Gastroesophageal sphincter (tissue), 4 donors: ENCODE measurements around the gene NPC2. TPM values are rescaled to one million over a fixed set of nuclear protein-coding genes. Genes with fewer than 3 reads are reported as not detected.

Experiments
- ATAC-seq: fragments of 150-250 bp; one replicate; pipeline ENCODE4 v1.9.1; 2016; ENCODE audit warnings: mild to moderate bottlenecking, moderate library complexity
- H3K27ac ChIP-seq, 4 donors: fragments of 200-600 bp; sonication (generic) in 3 of 4; 1 replicate in 3 of 4; 2 replicates in 1 of 4; pipeline ENCODE4 v1.5.1; 2016 to 2019
- H3K27me3 ChIP-seq: fragments of 200-600 bp; sonication (generic); one replicate; pipeline ENCODE4 v1.5.1; 2019
- H3K36me3 ChIP-seq, 2 donors: fragments of 200-600 bp; sonication (generic); one replicate each; pipeline ENCODE4 v1.5.1; 2019; ENCODE audit warnings: control low read depth in 1 of 2
- H3K4me1 ChIP-seq, 3 donors: fragments of 200-600 bp; sonication (generic); 1 replicate in 2 of 3; 2 replicates in 1 of 3; pipeline ENCODE4 v1.5.1; 2016 to 2019; ENCODE audit warnings: control low read depth in 2 of 3
- H3K4me3 ChIP-seq, 2 donors: fragments of 200-600 bp; sonication (generic); one replicate each; pipeline ENCODE4 v1.5.1; 2019; ENCODE audit warnings: mild to moderate bottlenecking in 1 of 2, moderate library complexity in 1 of 2
- H3K9me3 ChIP-seq, 3 donors: fragments of 200-600 bp; sonication (generic); one replicate each; pipeline ENCODE4 v1.5.1; 2017 to 2019; ENCODE audit warnings: control low read depth in 2 of 3
- EP300 ChIP-seq: sonication (generic); formaldehyde crosslinking; IDR thresholded peaks from one replicate; pipeline ENCODE4 v1.6.1; 2017; ENCODE audit warnings: antibody characterized with exemption, mild to moderate bottlenecking
- POLR2A ChIP-seq, 2 donors: fragments of 450-650 bp; IDR thresholded peaks; one replicate each; pipeline ENCODE4 v1.6.1; 2017; ENCODE audit warnings: antibody characterized with exemption in 2 of 2, mild to moderate bottlenecking in 2 of 2, moderate library complexity in 1 of 2
- POLR2AphosphoS5 ChIP-seq: sonication (generic); formaldehyde crosslinking; IDR thresholded peaks from one replicate; pipeline ENCODE4 v1.6.1; 2017; ENCODE audit warnings: antibody characterized with exemption
- WGBS, 2 donors: methylation state at CpG; one replicate each; pipeline ENCODE4 v1.1.5; 2018; ENCODE audit warnings: low coverage in 1 of 2; 5-methylcytosine and 5-hydroxymethylcytosine counted together
- total RNA-seq, 4 donors: library from RNA; depleted of rRNA; stranded (reverse); fragments of >200 nt; gene quantifications; one replicate each; pipeline ENCODE4 v1.1.0, GENCODE V29; 2016
- TF ChIP-seq, protein P1 (sequence below), 4 experiments: fragments of 200-600 bp in 2 of 4; fragments of 450-650 bp in 2 of 4; sonication (generic) in 1 of 4; IDR thresholded peaks; one replicate each; pipeline ENCODE4 v1.5.1; 2017 to 2019; ENCODE audit warnings: antibody characterized with exemption in 4 of 4, mild to moderate bottlenecking in 2 of 4, moderate library complexity in 2 of 4

The NPC2 gene
- total RNA-seq, 4 donors from 2014 or later: 81.9 to 302 (median 227) TPM

DNA sequence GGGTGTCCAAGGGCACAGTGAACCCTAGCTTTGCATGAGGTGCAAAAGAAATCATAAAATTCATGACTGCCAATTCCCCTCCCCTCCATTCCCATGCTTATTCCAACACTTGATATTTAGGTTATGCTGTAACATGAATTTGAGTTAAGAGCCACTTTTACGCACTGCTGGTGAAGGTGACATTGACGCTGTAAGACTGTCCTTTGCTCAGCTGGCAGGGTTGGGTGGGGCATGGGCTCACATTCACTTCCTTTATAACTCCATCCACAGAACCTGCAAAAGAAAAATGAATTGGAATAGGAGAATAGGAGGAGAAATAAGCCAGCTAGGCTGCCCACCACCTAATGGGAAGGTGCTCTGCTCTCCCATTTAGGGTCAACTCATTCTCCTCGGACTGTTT lies 6.9 kb downstream of the NPC2 start:
- no peak overlapping the region for H3K27ac ChIP-seq
- H3K9me3 ChIP-seq: no peaks in the 10 kb centered on the region
- 78 to 100% methylated on average over 2 to 3 of the region's 3 CpGs for WGBS, 2 donors
- H3K27me3 ChIP-seq: no peaks in the 10 kb centered on the region
- ATAC-seq: no peak
- TF ChIP-seq EP300 (no peak), POLR2A (IDR thresholded peaks at IDR 0.05) (no peak), POLR2AphosphoS5 (no peak)
- TF ChIP-seq, protein P1, sequence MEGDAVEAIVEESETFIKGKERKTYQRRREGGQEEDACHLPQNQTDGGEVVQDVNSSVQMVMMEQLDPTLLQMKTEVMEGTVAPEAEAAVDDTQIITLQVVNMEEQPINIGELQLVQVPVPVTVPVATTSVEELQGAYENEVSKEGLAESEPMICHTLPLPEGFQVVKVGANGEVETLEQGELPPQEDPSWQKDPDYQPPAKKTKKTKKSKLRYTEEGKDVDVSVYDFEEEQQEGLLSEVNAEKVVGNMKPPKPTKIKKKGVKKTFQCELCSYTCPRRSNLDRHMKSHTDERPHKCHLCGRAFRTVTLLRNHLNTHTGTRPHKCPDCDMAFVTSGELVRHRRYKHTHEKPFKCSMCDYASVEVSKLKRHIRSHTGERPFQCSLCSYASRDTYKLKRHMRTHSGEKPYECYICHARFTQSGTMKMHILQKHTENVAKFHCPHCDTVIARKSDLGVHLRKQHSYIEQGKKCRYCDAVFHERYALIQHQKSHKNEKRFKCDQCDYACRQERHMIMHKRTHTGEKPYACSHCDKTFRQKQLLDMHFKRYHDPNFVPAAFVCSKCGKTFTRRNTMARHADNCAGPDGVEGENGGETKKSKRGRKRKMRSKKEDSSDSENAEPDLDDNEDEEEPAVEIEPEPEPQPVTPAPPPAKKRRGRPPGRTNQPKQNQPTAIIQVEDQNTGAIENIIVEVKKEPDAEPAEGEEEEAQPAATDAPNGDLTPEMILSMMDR (IDR thresholded peaks at IDR 0.05): no peak
- no peak overlapping the region for H3K4me3 ChIP-seq
- peaks cover 0 to 55% of the 10 kb centered on the region in 2 donors for H3K36me3 ChIP-seq
- H3K4me1 ChIP-seq: peaks cover 0 to 29% (median 0%) of the 10 kb centered on the region in 3 donors

DNA sequence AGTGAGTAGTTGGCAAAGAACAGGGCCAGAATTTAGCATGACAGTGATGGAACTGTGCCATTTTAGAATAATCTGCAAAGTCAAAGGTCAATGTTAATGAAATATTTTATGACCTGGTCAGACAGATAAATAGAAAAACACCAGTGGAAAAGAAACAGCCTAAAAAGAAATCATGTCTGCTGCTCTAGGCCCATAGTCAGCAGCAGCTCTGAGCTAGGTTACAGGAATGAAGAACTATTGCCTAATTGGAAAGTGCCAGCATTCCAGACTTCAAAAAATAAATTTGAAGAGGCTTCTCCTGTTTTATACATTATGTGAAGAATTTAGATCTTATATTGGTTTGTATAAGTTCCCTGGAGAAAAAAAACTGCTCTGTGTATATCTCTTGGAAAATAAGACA lies 9.8 kb downstream of the NPC2 start:
- Histone ChIP-seq H3K4me1 (peaks cover 0 to 1% (median 0%) of the 10 kb centered on the region in 3 donors), H3K36me3 (peaks cover 3 to 84% of the 10 kb centered on the region in 2 donors), H3K9me3 (no peaks in the 10 kb centered on the region), H3K27me3 (no peaks in the 10 kb centered on the region), H3K4me3 (no peak overlapping the region), H3K27ac (no peak overlapping the region)
- TF ChIP-seq POLR2AphosphoS5: no peak
- no peak for TF ChIP-seq POLR2A (IDR thresholded peaks at IDR 0.05)
- TF ChIP-seq, protein P1 (IDR thresholded peaks at IDR 0.05): no peak
- no peak for TF ChIP-seq EP300
- ATAC-seq: no peak

- Histone ChIP-seq H3K4me3 (no peak overlapping the region), H3K4me1 (no peaks in the 10 kb centered on the region), H3K27me3 (no peaks in the 10 kb centered on the region), H3K9me3 (no peaks in the 10 kb centered on the region), H3K27ac (no peak overlapping the region), H3K36me3 (peaks cover 3 to 86% of the 10 kb centered on the region in 2 donors)
- no peak for ATAC-seq
- WGBS, 2 donors: 62 to 79% methylated on average over 2 to 3 of the region's 3 CpGs
- no peak for TF ChIP-seq POLR2A (IDR thresholded peaks at IDR 0.05)
- no peak for TF ChIP-seq POLR2AphosphoS5
- no peak for TF ChIP-seq EP300
These were observed 10.5 kb downstream of the NPC2 start for GRCh38 chr14:74482571-74482970.

DNA sequence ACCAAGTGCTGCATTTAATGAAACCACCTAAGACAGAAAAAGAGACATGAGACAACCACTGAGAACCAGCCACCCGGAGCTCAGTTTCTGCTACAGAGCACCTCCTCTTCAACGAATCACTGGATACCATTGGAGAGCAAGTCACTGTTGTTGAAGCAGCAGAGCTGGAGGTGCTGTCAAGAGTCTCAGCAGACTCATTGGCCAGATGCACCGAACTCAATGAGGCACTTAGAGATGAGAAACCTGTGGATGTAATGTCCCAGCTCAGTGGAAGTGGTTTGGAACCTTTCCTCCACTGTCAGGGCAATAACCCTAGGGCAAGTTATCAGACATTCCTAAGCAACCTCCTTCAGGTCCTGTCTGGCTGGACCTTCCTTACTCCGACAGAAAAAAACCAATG lies 13.1 kb downstream of the NPC2 start:
- TF ChIP-seq POLR2A (IDR thresholded peaks at IDR 0.05) (no peak), EP300 (no peak), POLR2AphosphoS5 (no peak)
- TF ChIP-seq, protein P1 (IDR thresholded peaks at IDR 0.05): no peak
- Histone ChIP-seq H3K27ac (no peak overlapping the region), H3K4me3 (no peak overlapping the region), H3K36me3 (peaks cover 3 to 97% of the 10 kb centered on the region in 2 donors), H3K4me1 (no peaks in the 10 kb centered on the region), H3K27me3 (no peaks in the 10 kb centered on the region), H3K9me3 (no peaks in the 10 kb centered on the region)
- 67 to 77% methylated on average over 3 to 4 of the region's 4 CpGs for WGBS, 2 donors
- ATAC-seq: no peak

DNA sequence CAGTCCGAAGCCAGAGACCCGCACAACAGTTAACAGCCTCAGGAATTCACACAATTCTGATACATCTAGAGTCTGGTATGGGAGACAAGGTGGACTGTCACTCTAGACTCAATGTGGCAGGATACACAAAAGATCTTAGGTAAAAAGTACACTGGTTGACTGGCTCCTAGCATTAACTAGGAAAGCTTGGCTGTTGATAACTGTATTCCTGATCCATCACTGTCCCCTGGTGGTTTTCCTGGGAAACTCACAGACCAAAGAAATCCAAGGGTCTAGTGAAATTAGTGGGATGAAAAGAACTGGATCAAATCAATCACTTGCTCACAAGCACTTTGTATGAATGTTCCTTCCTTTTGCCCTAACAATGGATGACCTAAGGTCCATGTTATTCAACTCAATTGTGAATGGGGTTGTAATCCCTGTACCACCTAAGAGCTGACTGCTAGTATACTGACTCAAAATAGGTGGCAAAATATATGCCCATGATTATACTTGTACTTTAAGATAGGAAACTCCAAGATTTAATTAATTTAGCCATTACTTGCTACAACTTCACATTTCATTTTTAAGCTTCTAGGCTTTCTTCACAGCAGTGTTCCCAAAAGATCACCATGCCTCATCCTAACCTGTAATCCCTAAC lies 14.0 kb downstream of the NPC2 start:
- Histone ChIP-seq H3K27ac (no peak overlapping the region), H3K4me1 (no peaks in the 10 kb centered on the region), H3K9me3 (no peaks in the 10 kb centered on the region), H3K4me3 (no peak overlapping the region), H3K27me3 (no peaks in the 10 kb centered on the region), H3K36me3 (peaks cover 3 to 97% of the 10 kb centered on the region in 2 donors)
- no peak for TF ChIP-seq POLR2AphosphoS5
- TF ChIP-seq, protein P1 (IDR thresholded peaks at IDR 0.05): peak in 3 of 4 experiments; percentile 48 to 58 (median 57)
- whole genome bisulfite sequencing, 2 donors: 100% methylated on average over 1 to 2 of the region's 2 CpGs
- no peak for ATAC-seq
